GM19468 (cell line): ENCODE data around the gene PADI1.

Experiments used
- ATAC-seq: cut with Tn5 transposase; IDR thresholded peaks from one replicate; pipeline ENCODE4 v1.9.1; 2021; ENCODE audit warnings: mild to moderate bottlenecking, moderate library complexity, moderate number of reproducible peaks; ENCODE audit not compliant: unreplicated experiment; ENCODE audit errors: extremely low read depth

The PADI1 gene

DNA sequence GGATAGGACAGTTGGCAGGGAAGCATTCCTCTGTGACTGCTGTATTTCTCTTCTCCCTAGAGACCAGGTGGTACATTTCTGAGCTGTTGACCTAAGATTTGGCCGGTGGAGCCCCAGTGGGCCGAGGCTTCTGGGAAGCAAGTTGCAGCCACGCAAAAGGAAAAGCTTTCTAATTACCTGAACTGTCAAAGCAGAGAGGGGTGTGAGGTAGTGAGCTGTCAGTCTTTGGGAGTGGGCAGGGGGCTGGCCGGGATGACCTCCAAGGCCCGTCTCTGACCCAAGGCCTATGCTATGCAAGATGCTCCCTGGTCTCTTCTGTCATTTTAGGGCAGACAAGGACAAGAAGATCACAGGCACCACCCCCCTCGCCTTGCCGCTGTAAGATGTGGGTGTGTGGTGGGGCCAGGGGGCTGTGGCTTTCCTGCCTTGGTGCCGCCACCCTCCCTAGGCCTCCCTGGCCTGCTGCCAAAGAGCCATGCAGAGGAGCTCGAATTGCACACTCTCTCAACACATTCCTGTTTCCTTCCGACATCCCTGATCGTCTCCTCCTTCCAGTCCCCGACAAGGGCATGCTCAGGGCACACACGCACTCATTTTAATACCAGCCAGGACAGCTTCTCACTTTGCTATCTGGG is 7.7 kb downstream of the PADI1 start:
- ATAC-seq: no peak

DNA sequence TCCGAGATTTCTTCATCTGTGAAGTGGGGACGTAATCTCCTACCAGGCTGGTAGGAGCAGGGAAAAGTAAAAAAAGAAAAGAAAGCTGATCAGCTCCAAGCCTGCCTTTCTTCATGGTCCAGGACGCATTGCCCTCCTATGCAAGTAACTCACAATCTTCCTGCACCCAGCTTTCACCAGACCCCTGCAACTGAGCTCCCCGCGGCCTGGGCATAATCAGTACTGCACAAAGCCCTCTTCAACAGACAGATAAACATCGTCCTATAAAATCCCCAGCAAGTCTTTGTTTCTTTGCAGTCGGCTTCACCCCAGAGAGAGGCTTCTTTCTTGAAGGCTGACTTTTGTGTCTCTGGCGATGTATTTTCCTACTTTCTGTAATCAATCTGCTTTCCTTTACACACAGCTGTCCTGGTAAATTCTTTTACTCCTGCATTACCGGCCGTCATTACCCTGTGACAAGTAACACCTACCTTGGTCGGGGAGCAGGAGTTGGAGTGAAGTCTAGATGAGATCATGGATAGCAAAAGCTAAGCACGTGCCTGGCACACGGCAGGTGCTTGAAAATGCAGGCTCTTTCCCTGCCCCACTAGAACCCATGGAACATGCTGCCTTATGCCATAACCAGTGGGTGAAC is 8.3 kb downstream of the PADI1 start:
- no peak for ATAC-seq

GRCh38 chr1:17213782-17214148 is 8.8 kb downstream of the PADI1 start:
- ATAC-seq: no peak

DNA sequence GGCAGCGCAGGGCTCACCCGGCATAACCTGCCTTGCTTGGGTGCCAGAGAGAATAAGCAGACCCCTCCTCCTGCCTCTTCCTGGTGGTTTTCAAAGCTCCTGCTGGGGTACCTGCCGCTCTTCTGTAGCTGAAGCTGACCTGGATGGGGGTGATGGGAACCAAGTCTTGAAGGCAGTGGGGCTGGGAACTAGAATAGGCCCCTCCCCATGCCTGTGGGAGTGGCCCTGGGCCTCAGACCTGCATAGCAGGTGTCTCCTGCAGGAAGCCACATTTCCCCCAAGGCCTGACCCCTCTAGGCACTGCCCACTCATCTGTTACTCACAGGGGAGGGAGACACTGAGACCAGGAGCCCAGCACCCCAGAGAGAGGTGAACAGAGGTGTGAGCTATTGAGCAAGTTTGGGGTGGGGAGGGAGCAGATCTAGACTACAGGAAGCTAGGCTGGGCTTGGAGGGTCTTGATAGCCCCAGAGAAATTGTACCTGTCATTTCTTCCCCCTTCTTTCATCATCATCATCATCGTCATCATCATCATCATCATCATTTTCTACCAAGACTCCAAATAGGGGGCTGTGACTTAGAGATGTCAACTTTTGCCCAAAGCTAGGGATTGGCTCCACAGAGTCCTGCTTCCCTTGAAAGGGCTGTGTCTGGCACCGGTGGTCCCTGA is 10.1 kb downstream of the PADI1 start:
- no peak for ATAC-seq

DNA sequence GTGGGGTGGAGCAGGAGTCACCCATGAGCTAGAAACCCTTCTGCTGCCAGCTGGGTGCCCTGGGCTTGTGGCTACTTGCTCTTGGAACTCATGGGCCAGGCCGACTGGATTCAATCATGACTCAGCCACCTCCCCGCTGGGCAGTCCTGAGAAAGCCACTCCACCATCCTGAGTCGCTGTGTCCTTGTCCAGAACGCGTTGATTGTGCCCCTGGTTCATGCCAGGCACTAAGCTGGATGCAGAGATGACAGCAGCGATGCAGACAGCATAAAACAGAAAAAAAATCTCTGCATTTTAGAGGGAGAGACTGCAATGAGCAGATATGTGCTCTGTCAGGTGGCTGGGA is 10.6 kb downstream of the PADI1 start:
- no peak for ATAC-seq

GRCh38 chr1:17216078-17216477 is 11.2 kb downstream of the PADI1 start:
- ATAC-seq: no peak

DNA sequence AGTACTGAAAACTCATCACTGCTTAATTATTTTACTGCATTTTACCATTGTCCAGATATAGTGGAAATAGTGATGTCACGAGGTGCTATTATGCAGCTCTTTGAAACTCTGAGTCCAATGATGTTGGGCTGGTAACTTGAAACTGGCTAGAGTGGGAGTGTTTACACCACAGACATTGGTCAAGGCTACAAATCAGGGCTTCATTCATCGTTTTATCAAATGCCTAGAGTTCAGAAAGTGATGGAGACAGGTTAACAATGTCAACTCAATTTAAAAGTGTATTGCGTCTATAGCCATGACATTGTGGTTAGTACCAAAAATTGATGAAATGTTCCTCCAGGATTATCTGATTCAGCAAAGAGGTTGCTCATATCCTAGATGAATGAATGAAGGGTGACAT is 12.7 kb downstream of the PADI1 start:
- no peak for ATAC-seq

DNA sequence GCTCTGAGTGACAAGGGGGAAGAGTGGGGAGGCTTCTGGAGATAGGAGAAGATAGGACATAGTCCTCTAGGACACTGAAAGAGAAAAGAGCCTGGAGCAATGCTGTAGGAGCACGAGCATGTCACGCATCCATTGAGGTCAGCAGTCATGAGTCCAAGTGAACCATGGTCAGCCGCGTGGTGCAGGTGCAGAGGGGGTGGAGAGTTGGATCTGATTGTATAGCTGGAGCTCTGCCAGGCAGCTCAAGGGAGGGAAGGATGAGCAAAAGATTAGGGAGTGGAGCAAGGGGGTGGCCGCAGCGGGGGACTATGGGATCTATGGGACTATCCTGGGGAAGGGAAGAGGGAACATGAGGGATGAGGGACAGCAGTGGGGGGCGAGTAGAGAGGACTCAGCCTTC is 14.0 kb downstream of the PADI1 start:
- no peak for ATAC-seq

- no peak for ATAC-seq
These were observed 15.4 kb downstream of the PADI1 start for GRCh38 chr1:17220287-17220686.

DNA sequence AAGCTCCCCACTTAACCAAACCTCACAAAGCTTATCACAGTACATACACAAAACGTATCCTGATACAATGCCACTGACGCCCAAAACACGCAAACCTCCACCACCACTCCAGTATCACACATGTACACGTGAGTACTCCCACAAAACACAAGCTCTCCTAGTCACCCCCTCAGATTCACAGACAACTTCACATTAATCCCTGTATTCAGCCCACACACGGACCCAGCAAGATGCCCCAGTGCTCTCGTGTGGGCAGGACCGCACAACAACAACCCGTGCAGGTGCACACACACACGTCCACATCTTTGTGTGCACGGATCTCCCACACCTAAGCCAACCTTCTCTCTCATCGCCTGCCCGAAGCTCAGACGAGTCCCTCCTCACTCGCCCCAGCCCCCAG is 17.6 kb downstream of the PADI1 start:
- ATAC-seq: no peak

DNA sequence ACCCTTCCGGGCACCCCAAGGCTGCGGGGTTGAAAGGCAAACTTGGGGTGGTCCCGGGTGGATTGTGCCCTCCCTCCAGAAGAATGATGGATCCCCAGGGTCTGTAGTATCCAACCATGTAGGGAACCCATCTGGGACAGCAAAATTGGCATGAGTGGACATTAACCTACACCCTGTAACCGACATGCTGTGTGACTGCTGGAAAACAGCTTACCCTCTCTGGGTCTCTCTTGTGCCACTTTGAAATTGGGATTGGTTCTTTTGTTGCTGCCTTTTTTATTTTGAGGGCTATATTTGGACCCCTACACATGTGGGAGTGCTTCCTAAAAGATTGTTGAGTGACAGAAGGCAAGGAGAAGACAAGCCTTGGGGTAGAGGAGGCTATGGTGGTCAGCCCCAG is 19.5 kb downstream of the PADI1 start:
- no peak for ATAC-seq

GRCh38 chr1:17225140-17225539 is 20.2 kb downstream of the PADI1 start:
- no peak for ATAC-seq

DNA sequence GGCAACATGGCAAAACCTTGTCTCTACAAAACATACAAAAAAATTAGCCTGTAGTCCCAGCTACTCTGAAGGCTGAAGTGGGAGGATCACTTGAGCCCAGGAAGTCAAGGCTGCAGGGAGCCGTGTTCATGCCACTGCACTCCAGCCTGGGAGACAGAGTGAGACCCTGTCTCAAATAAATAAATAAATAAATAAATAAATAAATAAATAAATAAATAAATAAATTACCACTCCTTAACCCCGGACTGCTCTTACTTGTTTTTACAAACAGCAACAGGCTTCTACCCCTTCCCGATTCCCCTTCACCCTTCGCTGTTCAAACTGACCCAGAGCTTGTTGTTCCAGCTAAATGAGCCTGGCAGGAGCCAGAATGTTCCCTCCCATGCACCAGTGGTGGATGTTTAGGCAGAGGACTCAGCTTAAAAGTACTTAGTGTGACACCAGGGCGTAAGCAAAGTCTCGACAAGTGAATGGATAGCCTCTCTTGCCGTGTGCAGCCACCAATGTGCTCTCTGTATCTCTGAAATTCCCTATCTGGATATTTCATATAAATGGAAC is 22.5 kb downstream of the PADI1 start:
- ATAC-seq: no peak

DNA sequence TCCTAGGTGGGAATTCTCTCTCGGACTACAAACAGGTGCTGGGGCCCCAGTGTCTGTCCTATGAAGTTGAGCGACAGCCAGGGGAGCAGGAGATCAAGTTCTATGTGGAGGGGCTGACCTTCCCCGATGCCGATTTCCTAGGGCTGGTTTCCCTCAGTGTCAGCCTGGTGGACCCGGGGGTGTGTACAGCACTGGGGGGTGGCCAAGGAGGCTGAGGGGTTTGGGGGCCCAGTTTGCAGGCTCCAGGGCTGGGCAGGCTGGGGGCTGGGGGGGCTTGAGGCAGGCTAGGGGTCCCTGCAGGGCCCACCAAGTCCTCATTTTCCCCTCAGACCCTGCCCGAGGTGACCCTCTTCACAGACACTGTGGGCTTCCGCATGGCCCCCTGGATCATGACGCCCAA is 23.7 kb downstream of the PADI1 start:
- no peak for ATAC-seq

DNA sequence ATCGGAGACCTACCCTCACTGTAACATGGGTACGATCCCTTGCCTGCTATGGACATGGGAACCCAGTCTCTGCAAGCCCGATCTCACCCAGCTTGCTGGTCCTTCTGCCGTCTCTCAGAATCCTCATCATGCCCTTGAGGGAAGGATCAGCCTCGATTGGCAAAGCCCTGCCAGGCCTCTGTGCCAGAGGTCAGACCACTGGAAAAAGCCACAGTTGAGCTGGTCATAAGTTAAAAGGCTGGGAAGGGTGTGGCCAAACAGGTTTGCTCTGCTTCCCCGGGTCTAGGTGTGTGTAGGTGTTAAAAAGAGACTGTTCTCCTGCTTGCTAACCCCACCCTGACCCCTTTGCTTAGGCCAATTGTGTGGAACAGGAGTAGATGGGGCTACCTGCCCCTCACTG is 24.5 kb downstream of the PADI1 start:
- no peak for ATAC-seq

GRCh38 chr1:17230106-17230505 is 25.2 kb downstream of the PADI1 start:
- no peak for ATAC-seq

- no peak for ATAC-seq
These were observed 25.9 kb downstream of the PADI1 start for GRCh38 chr1:17230671-17231310.

DNA sequence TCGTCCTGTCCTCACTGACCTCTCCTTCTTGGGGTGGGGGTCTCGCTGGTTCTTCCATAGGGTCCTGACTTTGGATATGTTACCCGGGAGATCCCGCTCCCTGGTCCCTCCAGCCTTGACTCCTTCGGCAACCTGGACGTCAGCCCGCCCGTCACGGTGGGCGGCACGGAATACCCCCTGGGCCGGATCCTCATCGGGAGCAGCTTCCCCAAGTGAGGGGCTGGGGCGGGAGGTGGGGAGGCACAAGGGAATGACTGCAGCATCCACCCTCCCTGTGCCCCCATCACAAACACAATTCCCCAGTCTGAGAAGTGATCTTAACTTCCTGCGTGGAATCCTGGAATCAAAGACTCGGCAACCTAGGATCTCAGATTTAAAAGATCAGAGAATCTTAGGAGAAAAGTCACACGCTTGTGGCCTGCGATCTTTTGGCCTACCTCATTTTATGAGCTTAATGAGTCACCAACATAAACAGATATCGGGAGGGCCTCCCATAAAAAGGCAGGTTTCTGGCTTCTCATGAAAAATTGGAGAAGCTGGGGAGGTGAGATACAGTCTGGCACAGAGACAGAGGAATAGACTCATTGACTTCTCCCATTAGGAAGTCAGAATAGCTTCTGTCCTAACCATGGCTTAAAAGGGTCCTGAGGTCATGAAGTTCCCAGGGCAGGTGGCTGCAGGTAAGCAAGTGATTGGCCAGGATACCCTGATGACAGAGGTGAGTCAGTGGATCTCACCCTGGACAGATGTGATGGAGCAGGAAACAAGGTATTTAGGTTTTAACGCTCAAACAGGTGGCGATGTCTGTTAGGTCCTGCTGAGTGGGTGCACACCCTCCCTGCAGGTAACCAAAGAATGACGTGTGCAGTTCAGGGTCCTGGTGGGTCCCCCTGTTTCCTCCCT is 28.1 kb downstream of the PADI1 start:
- no peak for ATAC-seq

- no peak for ATAC-seq
These were observed 28.9 kb downstream of the PADI1 start for GRCh38 chr1:17233675-17234320.

DNA sequence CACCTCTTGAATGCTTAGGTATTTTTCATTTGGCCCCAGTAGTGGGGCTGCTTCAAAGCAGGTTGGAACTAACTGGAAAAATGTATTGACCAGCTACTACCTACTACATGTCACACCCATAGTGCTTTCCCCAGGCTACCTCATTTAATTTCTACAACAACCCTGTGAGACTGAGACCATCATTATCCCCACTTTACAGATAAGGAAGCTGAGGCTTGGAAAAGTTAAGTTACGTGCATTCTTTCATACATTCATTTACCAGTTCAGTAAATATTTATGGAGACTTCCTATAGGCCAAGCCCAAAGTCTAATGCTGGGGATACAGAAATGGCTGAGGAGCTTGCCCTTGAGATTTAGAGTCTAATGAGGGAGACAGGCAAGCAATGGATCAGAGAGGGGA is 29.5 kb downstream of the PADI1 start:
- no peak for ATAC-seq
